CD4-positive, alpha-beta memory T cell (primary cell): ENCODE data around the gene PABPC1L. TPM values are rescaled to one million over a fixed set of nuclear protein-coding genes. Genes with fewer than 3 reads are reported as not detected.

Experiments used
- CTCF ChIA-PET: fragments of 350-600 bp; sonication (Branson Sonifier 250); formaldehyde crosslinking; loops from one replicate; lab custom pipeline; 2021; ENCODE audit warnings: inconsistent platforms; ENCODE audit not compliant: partially characterized antibody; lab: Charles Lee
- POLR2A ChIA-PET: fragments of 350-600 bp; sonication (Branson Sonifier 250); formaldehyde crosslinking; loops from one replicate; lab custom pipeline; 2021; ENCODE audit not compliant: partially characterized antibody; lab: Charles Lee
- DNase-seq, 5 donors: peaks; one replicate each; pipeline versions ENCODE4 v3.0.0 to v3.0.0-alpha.2; 2020 to 2022; ENCODE audit warnings: mixed read lengths in 1 of 5
- H3K27ac ChIP-seq: one replicate; pipeline ENCODE4 v1.7.0; 2013; ENCODE audit warnings: low read depth, low read length
- H3K27me3 ChIP-seq: 2 replicates; pipeline ENCODE4 v1.7.0; 2013; ENCODE audit warnings: mild to moderate bottlenecking, low read length, moderate library complexity; ENCODE audit not compliant: insufficient read depth
- H3K36me3 ChIP-seq: 2 replicates; pipeline ENCODE4 v1.7.0; 2013; ENCODE audit warnings: mild to moderate bottlenecking, low read length, moderate library complexity; ENCODE audit not compliant: insufficient read depth
- H3K4me1 ChIP-seq: 2 replicates; pipeline ENCODE4 v1.7.0; 2013; ENCODE audit warnings: mild to moderate bottlenecking, low read length, moderate library complexity; ENCODE audit not compliant: insufficient read depth
- H3K4me3 ChIP-seq, 2 donors: one replicate each; pipeline ENCODE4 v1.7.0; 2013; ENCODE audit warnings: low read length in 2 of 2, mild to moderate bottlenecking in 1 of 2
- H3K9me3 ChIP-seq, 2 donors: one replicate each; pipeline ENCODE4 v1.7.0; 2013; ENCODE audit warnings: low read length in 2 of 2, control low read depth in 1 of 2; ENCODE audit not compliant: control insufficient read depth in 1 of 2
- H3K27ac Mint-ChIP-seq, 7 donors: one replicate each; pipeline ENCODE4 v1.8.0; 2020 to 2021; ENCODE audit warnings: mixed read lengths in 7 of 7, mild to moderate bottlenecking in 6 of 7, inconsistent platforms in 3 of 7, moderate library complexity in 3 of 7
- H3K27me3 Mint-ChIP-seq, 2 donors: one replicate each; pipeline ENCODE4 v1.8.0; 2020 to 2021; ENCODE audit warnings: mixed read lengths in 2 of 2
- H3K36me3 Mint-ChIP-seq, 2 donors: one replicate each; pipeline ENCODE4 v1.8.0; 2020 to 2021; ENCODE audit warnings: mixed read lengths in 2 of 2, inconsistent platforms in 1 of 2, mild to moderate bottlenecking in 1 of 2
- H3K4me1 Mint-ChIP-seq, 4 donors: one replicate each; pipeline ENCODE4 v1.8.0; 2020 to 2021; ENCODE audit warnings: mixed read lengths in 4 of 4, mild to moderate bottlenecking in 1 of 4
- H3K4me3 Mint-ChIP-seq, 8 donors: one replicate each; pipeline ENCODE4 v1.8.0; 2020 to 2021; ENCODE audit warnings: mixed read lengths in 8 of 8, mild to moderate bottlenecking in 7 of 8, moderate library complexity in 6 of 8, inconsistent platforms in 3 of 8
- H3K9me3 Mint-ChIP-seq, 8 donors: one replicate each; pipeline ENCODE4 v1.8.0; 2020 to 2021; ENCODE audit warnings: mixed read lengths in 8 of 8, mild to moderate bottlenecking in 5 of 8, inconsistent platforms in 3 of 8, moderate library complexity in 1 of 8
- intact Hi-C: fragments of 100-400 bp; cut with micrococcal nuclease; formaldehyde crosslinking; loops from one replicate; pipeline ENCODE4 v1.15.1; 2023
- polyA plus RNA-seq, 2 donors: library from polyadenylated mRNA; unstranded; fragments of 300-500 nt; fragmentation: Illumina TruSeq; gene quantifications; one replicate each; pipeline ENCODE4 v1.2.3, GENCODE V29; 2021
- total RNA-seq, 2 experiments: library from RNA; stranded (reverse); gene quantifications; one replicate each; pipeline ENCODE4 v1.2.3, GENCODE V29; 2021

PABPC1L gene
- total and polyA plus RNA-seq, 4 experiments from 2014 or later: 0.42 to 50.0 (median 46.5) TPM; not detected in 1

- H3K27me3 ChIP-seq: no peaks in the 10 kb centered on the region
- H3K36me3 ChIP-seq: peaks cover 11% of the 10 kb centered on the region
- H3K4me3 Mint-ChIP-seq: peak overlapping the region in 7 of 8 donors; percentile 6 to 52 (median 42)
- H3K4me1 Mint-ChIP-seq: peaks cover 58 to 89% (median 72%) of the 10 kb centered on the region in 4 donors
- no peaks in the 10 kb centered on the region for H3K9me3 Mint-ChIP-seq
- H3K36me3 Mint-ChIP-seq: peaks cover 16 to 48% of the 10 kb centered on the region in 2 donors
- peaks cover 93% of the 10 kb centered on the region for H3K4me1 ChIP-seq
- intact Hi-C loops: no loop called here
- H3K9me3 ChIP-seq: no peaks in the 10 kb centered on the region
- DNase-seq: no peak
- no peaks in the 10 kb centered on the region for H3K27me3 Mint-ChIP-seq
- CTCF ChIA-PET: interaction anchor here (0.7 to 0.8 kb wide), 2 partner anchors 9 to 14 kb away, joined by 3 to 4 read pairs; no protein-coding TSS in a partner anchor
- H3K27ac Mint-ChIP-seq: peak overlapping the region; percentile 9 to 85 (median 53)
- H3K4me3 ChIP-seq: no peak overlapping the region
- H3K27ac ChIP-seq: no peak overlapping the region
- POLR2A ChIA-PET: interaction anchor here (1.3 to 4.3 kb wide), 4 partner anchors 9 to 81 kb away, joined by 4 to 23 read pairs (median 10); partner anchors contain the start of genes PABPC1L and YWHAB
Observed at GRCh38 chr20:44897133-44897532, 12.7 kb upstream of the PABPC1L start.

GRCh38 chr20:44900231-44900854 lies 9.5 kb upstream of the PABPC1L start:
- H3K27me3 ChIP-seq: no peaks in the 10 kb centered on the region
- no peak overlapping the region for H3K4me3 ChIP-seq
- H3K36me3 ChIP-seq: peaks cover 44% of the 10 kb centered on the region
- H3K27ac Mint-ChIP-seq: peak overlapping the region in 6 of 7 donors; percentile 28 to 88 (median 66)
- ChIA-PET CTCF (interaction anchor here (1.0 kb wide), 1 partner anchor 9 kb away, joined by 3 read pairs; no protein-coding TSS in a partner anchor), POLR2A (no interaction called here)
- DNase-seq: no peak
- H3K4me1 ChIP-seq: peaks cover 62% of the 10 kb centered on the region
- H3K9me3 ChIP-seq: no peaks in the 10 kb centered on the region
- peaks cover 42 to 70% (median 50%) of the 10 kb centered on the region in 4 donors for H3K4me1 Mint-ChIP-seq
- intact Hi-C loops: no loop called here
- no peaks in the 10 kb centered on the region for H3K27me3 Mint-ChIP-seq
- H3K9me3 Mint-ChIP-seq: no peaks in the 10 kb centered on the region
- H3K4me3 Mint-ChIP-seq: peak overlapping the region in 2 of 8 donors; percentile 3 to 47
- peaks cover 39 to 70% of the 10 kb centered on the region in 2 donors for H3K36me3 Mint-ChIP-seq
- H3K27ac ChIP-seq: no peak overlapping the region

- ChIA-PET POLR2A (interaction anchor here (1.0 to 1.6 kb wide), 3 partner anchors 10 to 16 kb away, joined by 3 to 5 read pairs (median 3); partner anchors contain the start of gene YWHAB), CTCF (interaction anchor here (1.1 to 2.3 kb wide), 4 partner anchors 13 to 50 kb away, joined by 3 to 9 read pairs (median 4); no protein-coding TSS in a partner anchor)
- no peak for DNase-seq
- Histone ChIP-seq H3K9me3 (no peaks in the 10 kb centered on the region), H3K27ac (no peak overlapping the region), H3K36me3 (peaks cover 55% of the 10 kb centered on the region), H3K27me3 (no peaks in the 10 kb centered on the region), H3K4me1 (peaks cover 46% of the 10 kb centered on the region), H3K4me3 (no peak overlapping the region)
- Mint-ChIP-seq H3K36me3 (peaks cover 45 to 77% of the 10 kb centered on the region in 2 donors), H3K27ac (peak overlapping the region in 1 of 7 donors; percentile 20), H3K27me3 (no peaks in the 10 kb centered on the region), H3K9me3 (no peaks in the 10 kb centered on the region), H3K4me1 (peaks cover 29 to 58% (median 35%) of the 10 kb centered on the region in 4 donors), H3K4me3 (no peak overlapping the region)
- intact Hi-C loops: no loop called here
Observed at GRCh38 chr20:44901974-44902373, 7.9 kb upstream of the PABPC1L start.

DNA sequence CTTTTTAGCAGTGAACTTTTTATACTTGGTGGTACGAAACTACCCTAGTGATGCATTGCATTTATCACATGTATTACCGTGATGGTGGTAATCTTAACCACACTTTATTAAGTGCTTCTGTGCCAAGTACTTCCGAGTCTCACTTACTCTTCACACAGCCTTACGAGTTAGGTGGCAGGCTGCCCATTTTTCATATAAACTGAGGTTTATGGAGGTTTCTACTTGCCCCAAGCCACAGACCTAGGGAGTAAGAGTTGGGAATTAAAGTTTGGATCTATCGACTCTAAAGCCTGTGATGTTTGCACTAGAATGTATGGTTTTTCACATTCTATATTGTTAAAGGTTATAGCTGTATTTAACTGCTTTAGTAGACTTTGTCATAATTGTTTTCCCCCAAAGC lies 5.5 kb upstream of the PABPC1L start:
- intact Hi-C loops: no loop called here
- CTCF ChIA-PET: interaction anchor here (1.0 to 2.3 kb wide), 2 partner anchors 11 to 16 kb away, joined by 3 to 9 read pairs; no protein-coding TSS in a partner anchor
- peaks cover 21 to 49% (median 25%) of the 10 kb centered on the region in 4 donors for H3K4me1 Mint-ChIP-seq
- H3K9me3 Mint-ChIP-seq: no peaks in the 10 kb centered on the region
- POLR2A ChIA-PET: interaction anchor here (1.0 to 1.5 kb wide), 2 partner anchors 9 to 19 kb away, joined by 3 to 4 read pairs; partner anchors contain the start of gene YWHAB
- no peak overlapping the region for H3K27ac Mint-ChIP-seq
- Histone ChIP-seq H3K4me1 (peaks cover 30% of the 10 kb centered on the region), H3K27me3 (no peaks in the 10 kb centered on the region), H3K9me3 (no peaks in the 10 kb centered on the region), H3K4me3 (no peak overlapping the region), H3K27ac (no peak overlapping the region), H3K36me3 (peaks cover 73% of the 10 kb centered on the region)
- no peak for DNase-seq
- no peaks in the 10 kb centered on the region for H3K27me3 Mint-ChIP-seq
- H3K4me3 Mint-ChIP-seq: no peak overlapping the region
- H3K36me3 Mint-ChIP-seq: peaks cover 48 to 93% of the 10 kb centered on the region in 2 donors

- H3K4me1 Mint-ChIP-seq: peaks cover 10 to 37% (median 22%) of the 10 kb centered on the region in 4 donors
- intact Hi-C loops: loop anchor here (1.0 to 2.0 kb wide), 2 partner anchors 21 to 58 kb away; partner anchors contain the start of gene STK4
- ChIA-PET POLR2A (interaction anchor here (0.8 to 3.5 kb wide), 9 partner anchors 13 to 186 kb away, joined by 3 to 22 read pairs (median 7); partner anchors contain the start of gene YWHAB), CTCF (interaction anchor here (0.9 to 4.3 kb wide), 5 partner anchors 9 to 187 kb away, joined by 3 to 32 read pairs (median 3); no protein-coding TSS in a partner anchor)
- Histone ChIP-seq H3K4me3 (peak overlapping the region; percentile 24 to 61), H3K9me3 (no peaks in the 10 kb centered on the region), H3K4me1 (peaks cover 19% of the 10 kb centered on the region), H3K36me3 (peaks cover 40% of the 10 kb centered on the region), H3K27me3 (no peaks in the 10 kb centered on the region), H3K27ac (peak overlapping the region; percentile 40)
- peaks cover 25 to 57% of the 10 kb centered on the region in 2 donors for H3K36me3 Mint-ChIP-seq
- H3K27ac Mint-ChIP-seq: peak overlapping the region; percentile 11 to 86 (median 74)
- H3K27me3 Mint-ChIP-seq: no peaks in the 10 kb centered on the region
- peak overlapping the region; percentile 77 to 89 (median 84) for H3K4me3 Mint-ChIP-seq
- DNase-seq: no peak
- H3K9me3 Mint-ChIP-seq: no peaks in the 10 kb centered on the region
Observed at GRCh38 chr20:44908987-44909871, 631 bp upstream of the PABPC1L start.

DNA sequence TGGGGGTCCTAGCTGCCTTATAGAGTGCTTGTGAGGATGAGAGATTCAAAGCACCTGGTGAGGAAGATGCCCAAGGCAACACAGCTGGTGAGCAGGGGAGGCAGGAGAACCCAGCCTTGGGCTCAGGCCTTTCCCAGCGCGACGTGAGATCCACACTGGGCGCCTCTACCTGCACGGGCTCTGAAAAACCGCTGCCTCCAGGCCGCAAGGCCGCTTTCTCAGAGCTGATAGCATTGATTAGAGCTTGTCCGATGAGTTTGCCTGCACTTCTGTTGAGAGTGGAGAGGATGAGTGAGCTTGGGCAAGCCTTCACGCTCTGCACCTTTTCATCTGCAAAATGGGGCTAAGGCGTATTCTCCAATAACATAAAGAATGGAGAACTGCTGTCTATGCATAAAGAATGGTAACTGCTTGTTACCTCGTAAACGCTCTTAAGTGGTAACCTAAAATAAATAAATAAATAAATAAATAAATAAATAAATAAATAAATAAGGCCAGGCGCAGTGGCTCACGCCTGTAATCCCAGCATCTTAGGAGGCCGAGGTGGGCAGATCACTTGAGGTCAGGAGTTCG lies 916 bp downstream of the PABPC1L start:
- POLR2A ChIA-PET: interaction anchor here (0.5 to 3.5 kb wide), 4 partner anchors 19 to 144 kb away, joined by 3 to 22 read pairs (median 5); partner anchors contain the start of gene YWHAB

More for the DNA sequence above, 916 bp downstream of the PABPC1L start:
- CTCF ChIA-PET: interaction anchor here (1.0 to 4.3 kb wide), 5 partner anchors 14 to 185 kb away, joined by 3 to 32 read pairs (median 3); partner anchors contain the start of gene STK4
- H3K27ac ChIP-seq: no peak overlapping the region
- Mint-ChIP-seq H3K27me3 (no peaks in the 10 kb centered on the region), H3K36me3 (peaks cover 21 to 49% of the 10 kb centered on the region in 2 donors), H3K27ac (peak overlapping the region in 6 of 7 donors; percentile 29 to 85 (median 70)), H3K4me3 (peak overlapping the region; percentile 82 to 92 (median 86)), H3K9me3 (no peaks in the 10 kb centered on the region), H3K4me1 (peaks cover 14 to 46% (median 31%) of the 10 kb centered on the region in 4 donors)
- DNase-seq: no peak
- H3K9me3 ChIP-seq: no peaks in the 10 kb centered on the region
- peaks cover 27% of the 10 kb centered on the region for H3K36me3 ChIP-seq
- peak overlapping the region; percentile 42 to 61 for H3K4me3 ChIP-seq
- no peaks in the 10 kb centered on the region for H3K27me3 ChIP-seq
- peaks cover 19% of the 10 kb centered on the region for H3K4me1 ChIP-seq
- intact Hi-C loops: loop anchor here (1.0 to 5.0 kb wide), 2 partner anchors 102 to 185 kb away; no protein-coding TSS in a partner anchor
